GM23338 (cell line): ENCODE measurements around the gene FBLN1. TPM values are rescaled to one million over a fixed set of nuclear protein-coding genes. Genes with fewer than 3 reads are reported as not detected.

Experiments used
- ATAC-seq: fragments of 200-7000 bp; cut with Tn5 transposase; 3 replicates; pipeline ENCODE4 v1.9.1; 2020
- DNase-seq: peaks from one replicate; pipeline ENCODE4 v3.0.0-alpha.2; 2015; ENCODE audit warnings: low spot score
- H2AFZ ChIP-seq: fragments of 200-600 bp; sonication (generic); 2 replicates; pipeline ENCODE4 v1.8.0; 2016; ENCODE audit warnings: antibody characterized with exemption, mild to moderate bottlenecking, moderate library complexity
- H3F3A ChIP-seq: fragments of 200-600 bp; sonication (generic); replicated peaks from 2 replicates; pipeline ENCODE4 v1.8.0; 2017; ENCODE audit warnings: antibody characterized with exemption, mixed run types, low read depth
- H3K27ac ChIP-seq: fragments of 200-600 bp; sonication (generic); 2 replicates; pipeline ENCODE4 v1.6.1; 2016; ENCODE audit warnings: low read depth
- H3K27me3 ChIP-seq: fragments of 200-600 bp; sonication (generic); 2 replicates; pipeline ENCODE4 v1.8.0; 2016; ENCODE audit warnings: mild to moderate bottlenecking, mixed run types, moderate library complexity; ENCODE audit not compliant: insufficient read depth
- H3K36me3 ChIP-seq: fragments of 200-600 bp; sonication (generic); 2 replicates; pipeline ENCODE4 v1.8.0; 2016; ENCODE audit warnings: mild to moderate bottlenecking; ENCODE audit not compliant: insufficient read depth
- H3K4me1 ChIP-seq: fragments of 200-600 bp; sonication (generic); 2 replicates; pipeline ENCODE4 v1.8.0; 2016; ENCODE audit warnings: mild to moderate bottlenecking, moderate library complexity; ENCODE audit not compliant: insufficient read depth
- H3K4me2 ChIP-seq: fragments of 200-600 bp; sonication (generic); 2 replicates; pipeline ENCODE4 v1.7.1; 2017; ENCODE audit warnings: mixed run types
- H3K4me3 ChIP-seq: fragments of 200-600 bp; sonication (generic); 2 replicates; pipeline ENCODE4 v1.6.1; 2016; ENCODE audit warnings: mixed run types
- H3K79me2 ChIP-seq: fragments of 200-600 bp; sonication (generic); replicated peaks from 2 replicates; pipeline ENCODE4 v1.8.0; 2017; ENCODE audit warnings: mild to moderate bottlenecking; ENCODE audit not compliant: insufficient read depth
- H3K9me2 ChIP-seq: fragments of 200-600 bp; sonication (generic); 2 replicates; pipeline ENCODE4 v1.8.0; 2017; ENCODE audit not compliant: insufficient read depth
- H4K20me1 ChIP-seq: fragments of 200-600 bp; sonication (generic); replicated peaks from 2 replicates; pipeline ENCODE4 v1.8.0; 2017; ENCODE audit warnings: mild to moderate bottlenecking; ENCODE audit not compliant: insufficient read depth
- H3K27ac Mint-ChIP-seq: 2 replicates; pipeline ENCODE4 v1.8.0; 2020; ENCODE audit warnings: inconsistent platforms, mild to moderate bottlenecking, moderate library complexity, mixed read lengths
- H3K27me3 Mint-ChIP-seq: 3 replicates; pipeline ENCODE4 v1.8.0; 2022; ENCODE audit warnings: low read depth, mild to moderate bottlenecking, moderate library complexity, mixed read lengths, inconsistent platforms; ENCODE audit not compliant: insufficient read depth, poor library complexity
- H3K36me3 Mint-ChIP-seq: 3 replicates; pipeline ENCODE4 v1.8.0; 2021; ENCODE audit warnings: low read depth, mild to moderate bottlenecking, inconsistent platforms, moderate library complexity, mixed read lengths
- H3K4me1 Mint-ChIP-seq: 3 replicates; pipeline ENCODE4 v1.8.0; 2020; ENCODE audit warnings: mild to moderate bottlenecking, inconsistent platforms, mixed read lengths
- H3K4me3 Mint-ChIP-seq: 3 replicates; pipeline ENCODE4 v1.8.0; 2021; ENCODE audit warnings: moderate library complexity, mild to moderate bottlenecking, inconsistent platforms, mixed read lengths
- H3K9me3 Mint-ChIP-seq: 3 replicates; pipeline ENCODE4 v1.8.0; 2020; ENCODE audit warnings: moderate library complexity, mild to moderate bottlenecking, inconsistent platforms, mixed read lengths
- CREB1 ChIP-seq: fragments of 250-450 bp; sonication (Bioruptor Pico); IDR thresholded peaks from 2 replicates; pipeline ENCODE4 v1.5.0; 2020; ENCODE audit warnings: low read depth, mild to moderate bottlenecking, moderate library complexity
- EZH2 ChIP-seq: fragments of 200-600 bp; sonication (generic); IDR thresholded peaks from one replicate; pipeline ENCODE4 v1.8.0; 2017; ENCODE audit warnings: antibody characterized with exemption, mild to moderate bottlenecking, low read depth; ENCODE audit not compliant: unreplicated experiment
- JUNB ChIP-seq: IDR thresholded peaks from one replicate; pipeline ENCODE4 v1.6.1; 2016; ENCODE audit warnings: antibody characterized with exemption; ENCODE audit not compliant: unreplicated experiment
- POLR2AphosphoS5 ChIP-seq: IDR thresholded peaks from 2 replicates; pipeline ENCODE4 v1.6.1; 2016; ENCODE audit warnings: antibody characterized with exemption, low read depth
- STAT1 ChIP-seq: IDR thresholded peaks from one replicate; pipeline ENCODE4 v1.6.1; 2016; ENCODE audit warnings: antibody characterized with exemption; ENCODE audit not compliant: unreplicated experiment
- ZNF114 ChIP-seq: fragments of 250-450 bp; sonication (Bioruptor Pico); IDR thresholded peaks from 2 replicates; pipeline ENCODE4 v1.5.0; 2020; ENCODE audit warnings: mild to moderate bottlenecking, moderate library complexity
- ZNF331 ChIP-seq: fragments of 250-450 bp; sonication (Bioruptor Pico); IDR thresholded peaks from 2 replicates; pipeline ENCODE4 v1.5.0; 2020; ENCODE audit warnings: low read depth, mild to moderate bottlenecking, moderate library complexity
- polyA plus RNA-seq: library from polyadenylated mRNA; unstranded; fragments of >200 nt; fragmentation: Nextera tagmentation; extraction: Ambion mirVana; gene quantifications from 2 replicates; pipeline ENCODE4 v1.2.1, GENCODE V29; 2016
- total RNA-seq: library from RNA; depleted of rRNA; stranded (reverse); fragments of >200 nt; shearing (Covaris generic); gene quantifications from 2 replicates; pipeline ENCODE4 v1.2.3, GENCODE V29; 2014
- TF ChIP-seq, protein P1 (sequence below): IDR thresholded peaks from 2 replicates; pipeline ENCODE4 v1.6.1; 2016; ENCODE audit warnings: antibody characterized with exemption
- TF ChIP-seq, protein P2 (sequence below): fragments of 250-450 bp; sonication (Bioruptor Pico); IDR thresholded peaks from 2 replicates; pipeline ENCODE4 v1.5.0; 2020; ENCODE audit warnings: mild to moderate bottlenecking, moderate library complexity
- TF ChIP-seq, protein P3 (sequence below): IDR thresholded peaks from one replicate; pipeline ENCODE4 v1.6.1; 2018; ENCODE audit warnings: antibody characterized with exemption; ENCODE audit not compliant: unreplicated experiment

The FBLN1 gene
- total and polyA plus RNA-seq, 2 experiments from 2014 or later: 90.1 to 137 TPM

DNA sequence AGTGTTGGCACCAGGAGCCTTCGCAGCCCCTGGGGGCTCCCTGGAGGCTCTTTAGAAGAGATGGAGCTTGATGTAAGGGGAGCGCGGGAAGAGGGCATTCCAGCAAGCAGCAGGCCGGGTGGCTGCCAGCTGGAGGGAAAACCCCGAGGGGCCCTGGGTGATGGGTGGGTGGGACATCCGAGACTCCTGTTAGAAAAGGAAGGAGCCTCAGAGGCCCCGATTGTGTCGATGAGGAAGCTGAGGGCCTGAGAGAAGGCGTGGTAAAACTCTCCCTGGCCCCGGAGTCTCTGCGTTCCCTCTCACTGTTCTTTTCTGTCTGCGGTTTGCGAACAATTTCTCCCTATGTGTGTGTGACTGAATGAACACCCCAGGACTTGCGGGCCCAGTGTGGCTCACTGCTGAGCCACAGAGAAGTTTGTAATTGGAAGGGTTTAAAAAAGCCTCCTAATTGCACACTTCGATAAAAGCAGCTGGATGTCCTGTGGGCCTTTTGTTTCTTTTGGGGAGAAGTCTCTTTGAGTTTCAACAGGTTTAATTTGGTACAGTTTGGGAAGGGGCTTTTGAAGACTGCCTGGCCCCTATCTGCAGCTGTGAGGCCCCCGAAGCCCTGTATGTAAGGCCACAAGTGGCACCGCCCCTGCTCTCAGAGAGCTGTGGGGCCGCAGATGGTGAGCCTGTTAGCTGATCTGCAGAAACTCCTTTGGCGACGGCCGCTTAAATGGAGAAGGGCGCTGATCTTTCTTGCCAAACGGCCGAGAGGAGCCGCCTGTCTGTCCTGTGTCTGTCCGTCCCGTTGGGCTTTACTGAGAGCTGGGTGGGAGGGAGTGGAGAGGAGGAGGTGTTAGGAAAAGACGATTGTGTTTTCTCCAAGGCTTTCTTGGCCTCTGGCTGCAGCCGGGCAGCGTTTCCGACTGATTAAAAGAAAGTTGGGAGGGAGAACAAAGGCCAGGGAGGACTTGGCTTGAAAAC lies 2.0 kb downstream of the FBLN1 start:
- Mint-ChIP-seq H3K36me3 (peaks cover 3% of the 10 kb centered on the region; the same call in 2 of the 3 replicates), H3K4me1 (peaks cover 56% of the 10 kb centered on the region), H3K27ac (peak overlapping the region; percentile 95), H3K9me3 (peaks cover 3% of the 10 kb centered on the region; the same call in 1 of the 3 replicates), H3K4me3 (peak overlapping the region; percentile 87), H3K27me3 (peaks cover 14% of the 10 kb centered on the region)
- Histone ChIP-seq H3K4me2 (peak overlapping the region; percentile 97), H3K4me1 (peaks cover 44% of the 10 kb centered on the region), H3K4me3 (peak overlapping the region; percentile 86), H3K9me2 (no peaks in the 10 kb centered on the region), H3F3A (peaks cover 23% of the 10 kb centered on the region), H3K79me2 (peaks cover 53% of the 10 kb centered on the region), H3K27ac (peak overlapping the region; percentile 86), H3K36me3 (no peaks in the 10 kb centered on the region), H3K27me3 (no peaks in the 10 kb centered on the region), H4K20me1 (peaks cover 3% of the 10 kb centered on the region; the same call in 1 of the 2 replicates), H2AFZ (peak overlapping the region; percentile 32; the same call in 1 of the 2 replicates)
- no peak for TF ChIP-seq ZNF331 (CRISPR knock-in tag)
- TF ChIP-seq, protein P1, sequence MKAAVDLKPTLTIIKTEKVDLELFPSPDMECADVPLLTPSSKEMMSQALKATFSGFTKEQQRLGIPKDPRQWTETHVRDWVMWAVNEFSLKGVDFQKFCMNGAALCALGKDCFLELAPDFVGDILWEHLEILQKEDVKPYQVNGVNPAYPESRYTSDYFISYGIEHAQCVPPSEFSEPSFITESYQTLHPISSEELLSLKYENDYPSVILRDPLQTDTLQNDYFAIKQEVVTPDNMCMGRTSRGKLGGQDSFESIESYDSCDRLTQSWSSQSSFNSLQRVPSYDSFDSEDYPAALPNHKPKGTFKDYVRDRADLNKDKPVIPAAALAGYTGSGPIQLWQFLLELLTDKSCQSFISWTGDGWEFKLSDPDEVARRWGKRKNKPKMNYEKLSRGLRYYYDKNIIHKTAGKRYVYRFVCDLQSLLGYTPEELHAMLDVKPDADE: no peak
- TF ChIP-seq STAT1: no peak
- TF ChIP-seq JUNB: no peak
- TF ChIP-seq CREB1 (CRISPR knock-in tag): no peak
- no peak for TF ChIP-seq POLR2AphosphoS5
- TF ChIP-seq EZH2: no peak
- TF ChIP-seq, protein P2, sequence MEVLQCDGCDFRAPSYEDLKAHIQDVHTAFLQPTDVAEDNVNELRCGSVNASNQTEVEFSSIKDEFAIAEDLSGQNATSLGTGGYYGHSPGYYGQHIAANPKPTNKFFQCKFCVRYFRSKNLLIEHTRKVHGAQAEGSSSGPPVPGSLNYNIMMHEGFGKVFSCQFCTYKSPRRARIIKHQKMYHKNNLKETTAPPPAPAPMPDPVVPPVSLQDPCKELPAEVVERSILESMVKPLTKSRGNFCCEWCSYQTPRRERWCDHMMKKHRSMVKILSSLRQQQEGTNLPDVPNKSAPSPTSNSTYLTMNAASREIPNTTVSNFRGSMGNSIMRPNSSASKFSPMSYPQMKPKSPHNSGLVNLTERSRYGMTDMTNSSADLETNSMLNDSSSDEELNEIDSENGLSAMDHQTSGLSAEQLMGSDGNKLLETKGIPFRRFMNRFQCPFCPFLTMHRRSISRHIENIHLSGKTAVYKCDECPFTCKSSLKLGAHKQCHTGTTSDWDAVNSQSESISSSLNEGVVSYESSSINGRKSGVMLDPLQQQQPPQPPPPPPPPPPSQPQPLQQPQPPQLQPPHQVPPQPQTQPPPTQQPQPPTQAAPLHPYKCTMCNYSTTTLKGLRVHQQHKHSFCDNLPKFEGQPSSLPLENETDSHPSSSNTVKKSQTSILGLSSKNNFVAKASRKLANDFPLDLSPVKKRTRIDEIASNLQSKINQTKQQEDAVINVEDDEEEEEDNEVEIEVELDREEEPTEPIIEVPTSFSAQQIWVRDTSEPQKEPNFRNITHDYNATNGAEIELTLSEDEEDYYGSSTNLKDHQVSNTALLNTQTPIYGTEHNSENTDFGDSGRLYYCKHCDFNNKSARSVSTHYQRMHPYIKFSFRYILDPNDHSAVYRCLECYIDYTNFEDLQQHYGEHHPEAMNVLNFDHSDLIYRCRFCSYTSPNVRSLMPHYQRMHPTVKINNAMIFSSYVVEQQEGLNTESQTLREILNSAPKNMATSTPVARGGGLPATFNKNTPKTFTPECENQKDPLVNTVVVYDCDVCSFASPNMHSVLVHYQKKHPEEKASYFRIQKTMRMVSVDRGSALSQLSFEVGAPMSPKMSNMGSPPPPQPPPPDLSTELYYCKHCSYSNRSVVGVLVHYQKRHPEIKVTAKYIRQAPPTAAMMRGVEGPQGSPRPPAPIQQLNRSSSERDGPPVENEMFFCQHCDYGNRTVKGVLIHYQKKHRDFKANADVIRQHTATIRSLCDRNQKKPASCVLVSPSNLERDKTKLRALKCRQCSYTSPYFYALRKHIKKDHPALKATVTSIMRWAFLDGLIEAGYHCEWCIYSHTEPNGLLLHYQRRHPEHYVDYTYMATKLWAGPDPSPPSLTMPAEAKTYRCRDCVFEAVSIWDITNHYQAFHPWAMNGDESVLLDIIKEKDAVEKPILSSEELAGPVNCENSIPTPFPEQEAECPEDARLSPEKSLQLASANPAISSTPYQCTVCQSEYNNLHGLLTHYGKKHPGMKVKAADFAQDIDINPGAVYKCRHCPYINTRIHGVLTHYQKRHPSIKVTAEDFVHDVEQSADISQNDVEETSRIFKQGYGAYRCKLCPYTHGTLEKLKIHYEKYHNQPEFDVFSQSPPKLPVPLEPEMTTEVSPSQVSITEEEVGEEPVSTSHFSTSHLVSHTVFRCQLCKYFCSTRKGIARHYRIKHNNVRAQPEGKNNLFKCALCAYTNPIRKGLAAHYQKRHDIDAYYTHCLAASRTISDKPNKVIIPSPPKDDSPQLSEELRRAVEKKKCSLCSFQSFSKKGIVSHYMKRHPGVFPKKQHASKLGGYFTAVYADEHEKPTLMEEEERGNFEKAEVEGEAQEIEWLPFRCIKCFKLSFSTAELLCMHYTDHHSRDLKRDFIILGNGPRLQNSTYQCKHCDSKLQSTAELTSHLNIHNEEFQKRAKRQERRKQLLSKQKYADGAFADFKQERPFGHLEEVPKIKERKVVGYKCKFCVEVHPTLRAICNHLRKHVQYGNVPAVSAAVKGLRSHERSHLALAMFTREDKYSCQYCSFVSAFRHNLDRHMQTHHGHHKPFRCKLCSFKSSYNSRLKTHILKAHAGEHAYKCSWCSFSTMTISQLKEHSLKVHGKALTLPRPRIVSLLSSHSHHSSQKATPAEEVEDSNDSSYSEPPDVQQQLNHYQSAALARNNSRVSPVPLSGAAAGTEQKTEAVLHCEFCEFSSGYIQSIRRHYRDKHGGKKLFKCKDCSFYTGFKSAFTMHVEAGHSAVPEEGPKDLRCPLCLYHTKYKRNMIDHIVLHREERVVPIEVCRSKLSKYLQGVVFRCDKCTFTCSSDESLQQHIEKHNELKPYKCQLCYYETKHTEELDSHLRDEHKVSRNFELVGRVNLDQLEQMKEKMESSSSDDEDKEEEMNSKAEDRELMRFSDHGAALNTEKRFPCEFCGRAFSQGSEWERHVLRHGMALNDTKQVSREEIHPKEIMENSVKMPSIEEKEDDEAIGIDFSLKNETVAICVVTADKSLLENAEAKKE (CRISPR knock-in tag): no peak
- TF ChIP-seq, protein P3, sequence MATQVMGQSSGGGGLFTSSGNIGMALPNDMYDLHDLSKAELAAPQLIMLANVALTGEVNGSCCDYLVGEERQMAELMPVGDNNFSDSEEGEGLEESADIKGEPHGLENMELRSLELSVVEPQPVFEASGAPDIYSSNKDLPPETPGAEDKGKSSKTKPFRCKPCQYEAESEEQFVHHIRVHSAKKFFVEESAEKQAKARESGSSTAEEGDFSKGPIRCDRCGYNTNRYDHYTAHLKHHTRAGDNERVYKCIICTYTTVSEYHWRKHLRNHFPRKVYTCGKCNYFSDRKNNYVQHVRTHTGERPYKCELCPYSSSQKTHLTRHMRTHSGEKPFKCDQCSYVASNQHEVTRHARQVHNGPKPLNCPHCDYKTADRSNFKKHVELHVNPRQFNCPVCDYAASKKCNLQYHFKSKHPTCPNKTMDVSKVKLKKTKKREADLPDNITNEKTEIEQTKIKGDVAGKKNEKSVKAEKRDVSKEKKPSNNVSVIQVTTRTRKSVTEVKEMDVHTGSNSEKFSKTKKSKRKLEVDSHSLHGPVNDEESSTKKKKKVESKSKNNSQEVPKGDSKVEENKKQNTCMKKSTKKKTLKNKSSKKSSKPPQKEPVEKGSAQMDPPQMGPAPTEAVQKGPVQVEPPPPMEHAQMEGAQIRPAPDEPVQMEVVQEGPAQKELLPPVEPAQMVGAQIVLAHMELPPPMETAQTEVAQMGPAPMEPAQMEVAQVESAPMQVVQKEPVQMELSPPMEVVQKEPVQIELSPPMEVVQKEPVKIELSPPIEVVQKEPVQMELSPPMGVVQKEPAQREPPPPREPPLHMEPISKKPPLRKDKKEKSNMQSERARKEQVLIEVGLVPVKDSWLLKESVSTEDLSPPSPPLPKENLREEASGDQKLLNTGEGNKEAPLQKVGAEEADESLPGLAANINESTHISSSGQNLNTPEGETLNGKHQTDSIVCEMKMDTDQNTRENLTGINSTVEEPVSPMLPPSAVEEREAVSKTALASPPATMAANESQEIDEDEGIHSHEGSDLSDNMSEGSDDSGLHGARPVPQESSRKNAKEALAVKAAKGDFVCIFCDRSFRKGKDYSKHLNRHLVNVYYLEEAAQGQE: no peak
- TF ChIP-seq ZNF114: no peak
- peak; percentile 47 for DNase-seq
- peak; percentile 4 for ATAC-seq
